K562 (cell line): ENCODE data around the gene BAIAP3. TPM values are rescaled to one million over a fixed set of nuclear protein-coding genes. Genes with fewer than 3 reads are reported as not detected.
A peak's percentile ranks its signal among the peaks of the same experiment; 100 is the strongest.

Experiments used
- CREB3L1 ChIP-seq: fragments of 450-650 bp; IDR thresholded peaks from 2 replicates; pipeline ENCODE4 v1.6.1; 2014; ENCODE audit warnings: low read depth, mild to moderate bottlenecking, moderate library complexity, borderline replicate concordance
- ETV1 ChIP-seq: fragments of 450-650 bp; conservative IDR thresholded peaks from 2 replicates; pipeline ENCODE4 v1.6.1; 2016; ENCODE audit warnings: missing genetic modification characterization, control low read depth, low read depth, missing compliant biosample characterization
- ETV5 ChIP-seq: sonication (generic); formaldehyde crosslinking; IDR thresholded peaks from 2 replicates; pipeline ENCODE4 v1.4.0; 2020; ENCODE audit warnings: low read depth, mild to moderate bottlenecking, missing genetic modification reagents
- KLF13 ChIP-seq: fragments of 450-650 bp; IDR thresholded peaks from 2 replicates; pipeline ENCODE4 v1.6.1; 2016; ENCODE audit warnings: missing genetic modification characterization, low read depth, mild to moderate bottlenecking, missing compliant biosample characterization, moderate library complexity, borderline replicate concordance
- L3MBTL2 ChIP-seq: fragments of 450-650 bp; IDR thresholded peaks from 2 replicates; pipeline ENCODE4 v1.6.1; 2016; ENCODE audit warnings: mild to moderate bottlenecking, moderate library complexity
- NR2C2 ChIP-seq, 2 experiments: fragments of 200-800 bp in 1 of 2; sonication (Bioruptor generic) in 1 of 2; sonication (generic) in 1 of 2; formaldehyde crosslinking in 1 of 2; IDR thresholded peaks; 2 replicates each; pipeline versions ENCODE4 v1.6.1 to v1.8.0; 2016 to 2022; ENCODE audit warnings: mild to moderate bottlenecking in 1 of 2, missing compliant biosample characterization in 1 of 2, missing genetic modification characterization in 1 of 2, missing genetic modification reagents in 1 of 2
- RBFOX2 ChIP-seq: fragments of 200-400 bp; formaldehyde crosslinking; IDR thresholded peaks from 2 replicates; pipeline ENCODE4 v1.6.1; 2017; ENCODE audit warnings: low read depth, mild to moderate bottlenecking, low read length, moderate library complexity
- SAFB ChIP-seq: fragments of 200-400 bp; formaldehyde crosslinking; IDR thresholded peaks from 2 replicates; pipeline ENCODE4 v1.6.1; 2017; ENCODE audit warnings: low read depth, low read length, borderline replicate concordance
- SRSF9 ChIP-seq: fragments of 200-400 bp; formaldehyde crosslinking; IDR thresholded peaks from 2 replicates; pipeline ENCODE4 v1.6.1; 2017; ENCODE audit warnings: low read depth, low read length, borderline replicate concordance
- TBL1XR1 ChIP-seq, 2 experiments: IDR thresholded peaks; 2 replicates each; pipeline ENCODE4 v1.6.1; 2012; ENCODE audit warnings: improper control_type of control experiment in 2 of 2, low read length in 2 of 2, mild to moderate bottlenecking in 1 of 2
- ZBTB12 ChIP-seq: fragments of 250-450 bp; sonication (Bioruptor Pico); IDR thresholded peaks from 2 replicates; pipeline ENCODE4 v1.4.0; 2020
- ZNF277 ChIP-seq: fragments of 250-450 bp; sonication (Bioruptor Pico); IDR thresholded peaks from 2 replicates; pipeline ENCODE4 v1.8.0; 2022; ENCODE audit warnings: inconsistent platforms, mild to moderate bottlenecking, moderate library complexity, borderline replicate concordance
- ZNF316 ChIP-seq: fragments of 450-650 bp; IDR thresholded peaks from 2 replicates; pipeline ENCODE4 v1.6.1; 2016
- ZNF668 ChIP-seq: fragments of 250-450 bp; sonication (Bioruptor Pico); IDR thresholded peaks from 2 replicates; pipeline ENCODE4 v1.8.0; 2022; ENCODE audit warnings: mild to moderate bottlenecking, inconsistent platforms
- polyA plus RNA-seq, 8 experiments: library from polyadenylated mRNA; depleted of rRNA in 4 of 8; stranded (reverse) in 5 of 8; unstranded in 3 of 8; fragments of >200 nt; fragmentation: Nextera tagmentation in 2 of 8; fragmentation: Illumina TruSeq in 1 of 8; extraction: Ambion mirVana in 2 of 8; extraction: Trizol in 1 of 8; gene quantifications; 2 replicates each; pipeline versions ENCODE4 v1.2.1 to v1.2.3, GENCODE V29; 2011 to 2014; ENCODE audit warnings: inconsistent platforms in 1 of 8, missing spikeins in 1 of 8
- total RNA-seq, 7 experiments: library from RNA; depleted of rRNA in 6 of 7; stranded (reverse); fragments of >200 nt in 6 of 7; fragmentation: Illumina TruSeq in 2 of 7; extraction: Trizol in 2 of 7; gene quantifications; 2 replicates each; pipeline versions ENCODE4 v1.2.1 to v1.2.3, GENCODE V29; 2011 to 2021; ENCODE audit warnings: low replicate concordance in 1 of 7
- TF ChIP-seq, protein P1 (sequence below): fragments of 250-450 bp; sonication (Bioruptor Pico); IDR thresholded peaks from 2 replicates; pipeline ENCODE4 v1.8.0; 2021; ENCODE audit warnings: borderline replicate concordance, mild to moderate bottlenecking, moderate library complexity; ENCODE audit not compliant: poor library complexity, severe bottlenecking
- TF ChIP-seq, protein P2 (sequence below): fragments of 450-650 bp; formaldehyde crosslinking; IDR thresholded peaks from 2 replicates; pipeline ENCODE4 v1.4.0; 2020; ENCODE audit warnings: mild to moderate bottlenecking, moderate library complexity
- TF ChIP-seq, protein P3 (sequence below): sonication (generic); formaldehyde crosslinking; IDR thresholded peaks from 2 replicates; pipeline ENCODE4 v1.8.0; 2022; ENCODE audit warnings: missing genetic modification reagents, mild to moderate bottlenecking, moderate library complexity, borderline replicate concordance

Gene BAIAP3
- total and polyA plus RNA-seq, 9 of the 15 experiments (the other 6 are each of a cell fraction or from before 2014, with no cell fraction given) = 0.03 to 4.5 (median 0.57) TPM; not detected in 1

GRCh38 chr16:1351582-1352362, 18.3 kb downstream of the BAIAP3 start, which contains the start of the genes GNPTG and TSR3 (continued):
- TF ChIP-seq, protein P1, sequence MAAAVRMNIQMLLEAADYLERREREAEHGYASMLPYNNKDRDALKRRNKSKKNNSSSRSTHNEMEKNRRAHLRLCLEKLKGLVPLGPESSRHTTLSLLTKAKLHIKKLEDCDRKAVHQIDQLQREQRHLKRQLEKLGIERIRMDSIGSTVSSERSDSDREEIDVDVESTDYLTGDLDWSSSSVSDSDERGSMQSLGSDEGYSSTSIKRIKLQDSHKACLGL (CRISPR knock-in tag) = peak; percentile 70
- TF ChIP-seq TBL1XR1 (IDR thresholded peaks at IDR 0.05; ENCODE audit: low read length in 2 of 2) (peak in 1 of 2 experiments; percentile 61; a peak in 1 of 4 replicates), RBFOX2 (peak; percentile 80), CREB3L1 (peak; percentile 46; the same call in 1 of the 2 replicates), SRSF9 (no peak), ZNF316 (no peak), ETV1 (tag) (0 out of 2 replicates have a peak, but pooled peaks have one; percentile 27), ZNF277 (no peak), NR2C2 (CRISPR knock-in tag; IDR thresholded peaks at IDR 0.05) (peak; percentile 71), NR2C2 (tag; IDR thresholded peaks at IDR 0.05) (peak; percentile 74; the same call in 1 of the 2 replicates), KLF13 (tag) (peak; percentile 76), ZBTB12 (CRISPR knock-in tag) (0 out of 2 replicates have a peak, but pooled peaks have one; percentile 48), ZNF668 (CRISPR knock-in tag) (no peak), L3MBTL2 (peak; percentile 59; the same call in 1 of the 2 replicates), ETV5 (peak; percentile 77), SAFB (0 out of 2 replicates have a peak, but pooled peaks have one; percentile 17)
- TF ChIP-seq, protein P2, sequence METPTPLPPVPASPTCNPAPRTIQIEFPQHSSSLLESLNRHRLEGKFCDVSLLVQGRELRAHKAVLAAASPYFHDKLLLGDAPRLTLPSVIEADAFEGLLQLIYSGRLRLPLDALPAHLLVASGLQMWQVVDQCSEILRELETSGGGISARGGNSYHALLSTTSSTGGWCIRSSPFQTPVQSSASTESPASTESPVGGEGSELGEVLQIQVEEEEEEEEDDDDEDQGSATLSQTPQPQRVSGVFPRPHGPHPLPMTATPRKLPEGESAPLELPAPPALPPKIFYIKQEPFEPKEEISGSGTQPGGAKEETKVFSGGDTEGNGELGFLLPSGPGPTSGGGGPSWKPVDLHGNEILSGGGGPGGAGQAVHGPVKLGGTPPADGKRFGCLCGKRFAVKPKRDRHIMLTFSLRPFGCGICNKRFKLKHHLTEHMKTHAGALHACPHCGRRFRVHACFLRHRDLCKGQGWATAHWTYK (CRISPR knock-in tag) = peak; percentile 87; the same call in 1 of the 2 replicates
- TF ChIP-seq, protein P3, sequence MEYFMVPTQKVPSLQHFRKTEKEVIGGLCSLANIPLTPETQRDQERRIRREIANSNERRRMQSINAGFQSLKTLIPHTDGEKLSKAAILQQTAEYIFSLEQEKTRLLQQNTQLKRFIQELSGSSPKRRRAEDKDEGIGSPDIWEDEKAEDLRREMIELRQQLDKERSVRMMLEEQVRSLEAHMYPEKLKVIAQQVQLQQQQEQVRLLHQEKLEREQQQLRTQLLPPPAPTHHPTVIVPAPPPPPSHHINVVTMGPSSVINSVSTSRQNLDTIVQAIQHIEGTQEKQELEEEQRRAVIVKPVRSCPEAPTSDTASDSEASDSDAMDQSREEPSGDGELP (CRISPR knock-in tag) = peak; percentile 44; the same call in 1 of the 2 replicates
